PC-3 (cell line): ENCODE results near the gene ZNF236. TPM values are rescaled to one million over a fixed set of nuclear protein-coding genes. Genes with fewer than 3 reads are reported as not detected.

Experiments
- ATAC-seq: fragments of 200-7000 bp; cut with Tn5 transposase; 2 replicates; pipeline ENCODE4 v1.9.1; 2020; ENCODE audit warnings: mild to moderate bottlenecking, moderate library complexity
- BruUV-seq: library from RNA; stranded (reverse); fragments of 400-500 nt; replicated peaks from 2 replicates; lab custom pipeline; 2021; lab: Mats Ljungman, UMichigan
- CTCF ChIA-PET: fragments of 300-600 bp; sonication (Branson Sonifier 250); formaldehyde crosslinking; loops from one replicate; lab custom pipeline; 2022; ENCODE audit warnings: antibody characterized with exemption; lab: Charles Lee
- POLR2A ChIA-PET: fragments of 300-600 bp; sonication (Branson Sonifier 250); formaldehyde crosslinking; loops from one replicate; lab custom pipeline; 2022; ENCODE audit warnings: antibody characterized with exemption; ENCODE audit not compliant: unreplicated experiment; lab: Charles Lee
- DNase-seq: peaks from one replicate; pipeline ENCODE4 v3.0.0-alpha.2; 2015
- H2AFZ ChIP-seq: fragments of 300-600 bp; sonication (generic); 2 replicates; pipeline ENCODE4 v1.6.0; 2016; ENCODE audit warnings: antibody characterized with exemption, low read length
- H3F3A ChIP-seq: fragments of 300-600 bp; sonication (generic); one replicate; pipeline ENCODE4 v1.6.0; 2017; ENCODE audit warnings: antibody characterized with exemption, low read length, control low read depth, mild to moderate bottlenecking; ENCODE audit not compliant: unreplicated experiment
- H3K27ac ChIP-seq: fragments of 300-600 bp; sonication (generic); 2 replicates; pipeline ENCODE4 v1.5.1; 2016; ENCODE audit warnings: mild to moderate bottlenecking, low read length
- H3K27me3 ChIP-seq: fragments of 300-600 bp; sonication (generic); 2 replicates; pipeline ENCODE4 v1.6.1; 2016; ENCODE audit warnings: low read length, mixed read lengths
- H3K36me3 ChIP-seq: fragments of 300-600 bp; sonication (generic); 2 replicates; pipeline ENCODE4 v1.6.1; 2016; ENCODE audit warnings: low read depth, mixed run types, low read length, mixed read lengths
- H3K4me1 ChIP-seq: fragments of 300-600 bp; sonication (generic); 2 replicates; pipeline ENCODE4 v1.5.1; 2016; ENCODE audit warnings: low read length; ENCODE audit not compliant: insufficient read depth
- H3K4me2 ChIP-seq: fragments of 300-600 bp; sonication (generic); 2 replicates; pipeline ENCODE4 v1.6.0; 2016; ENCODE audit warnings: low read length
- H3K4me3 ChIP-seq: fragments of 300-600 bp; sonication (generic); 2 replicates; pipeline ENCODE4 v1.5.1; 2016; ENCODE audit warnings: mild to moderate bottlenecking, low read length, mixed read lengths
- H3K79me2 ChIP-seq: fragments of 300-600 bp; sonication (generic); 2 replicates; pipeline ENCODE4 v1.6.1; 2017; ENCODE audit warnings: low read length, mixed read lengths
- H3K9ac ChIP-seq: fragments of 300-600 bp; sonication (generic); 2 replicates; pipeline ENCODE4 v1.6.0; 2016; ENCODE audit warnings: mild to moderate bottlenecking, low read length
- H3K9me2 ChIP-seq: fragments of 300-600 bp; sonication (generic); replicated peaks from 2 replicates; pipeline ENCODE4 v1.6.1; 2016; ENCODE audit warnings: mixed run types, low read length, mixed read lengths
- H3K9me3 ChIP-seq: fragments of 300-600 bp; sonication (generic); 2 replicates; pipeline ENCODE4 v1.6.1; 2016; ENCODE audit warnings: low read length, mixed read lengths
- H4K20me1 ChIP-seq: fragments of 300-600 bp; sonication (generic); 2 replicates; pipeline ENCODE4 v1.6.1; 2016; ENCODE audit warnings: low read length, mixed read lengths
- EZH2 ChIP-seq: fragments of 300-600 bp; sonication (generic); IDR thresholded peaks from one replicate; pipeline ENCODE4 v1.6.1; 2017; ENCODE audit warnings: antibody characterized with exemption, mild to moderate bottlenecking, low read length; ENCODE audit not compliant: unreplicated experiment
- EZH2phosphoT487 ChIP-seq: fragments of 300-600 bp; sonication (generic); IDR thresholded peaks from 2 replicates; pipeline ENCODE4 v1.6.1; 2018; ENCODE audit warnings: mild to moderate bottlenecking, antibody characterized with exemption, low read length, borderline replicate concordance
- intact Hi-C: fragments of 100-400 bp; cut with micrococcal nuclease; formaldehyde crosslinking; loops from 2 replicates; pipeline ENCODE4 v1.9.0; 2023
- total RNA-seq: library from RNA; depleted of rRNA; stranded (reverse); fragments of >200 nt; gene quantifications from 2 replicates; pipeline ENCODE4 v1.2.3, GENCODE V29; 2014
- TF ChIP-seq, protein P1 (sequence below): fragments of 300-600 bp; sonication (generic); conservative IDR thresholded peaks from 2 replicates; pipeline ENCODE4 v1.5.1; 2017; ENCODE audit warnings: antibody characterized with exemption, low read depth, mild to moderate bottlenecking, low read length

Gene ZNF236
- total RNA-seq, 1 experiment from 2014 or later = 7.7 TPM

- DNase-seq (no peak), ATAC-seq (no peak)
- no peaks in the 10 kb centered on the region for H4K20me1 ChIP-seq
- H3K36me3 ChIP-seq = peaks cover 3% of the 10 kb centered on the region; the same call in 1 of the 2 replicates
- no peak overlapping the region for H3K27ac ChIP-seq
- ChIA-PET CTCF (no interaction called here), POLR2A (no interaction called here)
- no peaks in the 10 kb centered on the region for H3F3A ChIP-seq
- no peaks in the 10 kb centered on the region for H3K79me2 ChIP-seq
- no peaks in the 10 kb centered on the region for H3K27me3 ChIP-seq
- H3K4me3 ChIP-seq = no peak overlapping the region
- no peaks in the 10 kb centered on the region for H3K9me2 ChIP-seq
- intact Hi-C loops = no loop called here
- H2AFZ ChIP-seq = no peak overlapping the region
- H3K4me1 ChIP-seq = no peaks in the 10 kb centered on the region
- no peak for TF ChIP-seq EZH2phosphoT487
- no peak for TF ChIP-seq EZH2
- TF ChIP-seq, protein P1, sequence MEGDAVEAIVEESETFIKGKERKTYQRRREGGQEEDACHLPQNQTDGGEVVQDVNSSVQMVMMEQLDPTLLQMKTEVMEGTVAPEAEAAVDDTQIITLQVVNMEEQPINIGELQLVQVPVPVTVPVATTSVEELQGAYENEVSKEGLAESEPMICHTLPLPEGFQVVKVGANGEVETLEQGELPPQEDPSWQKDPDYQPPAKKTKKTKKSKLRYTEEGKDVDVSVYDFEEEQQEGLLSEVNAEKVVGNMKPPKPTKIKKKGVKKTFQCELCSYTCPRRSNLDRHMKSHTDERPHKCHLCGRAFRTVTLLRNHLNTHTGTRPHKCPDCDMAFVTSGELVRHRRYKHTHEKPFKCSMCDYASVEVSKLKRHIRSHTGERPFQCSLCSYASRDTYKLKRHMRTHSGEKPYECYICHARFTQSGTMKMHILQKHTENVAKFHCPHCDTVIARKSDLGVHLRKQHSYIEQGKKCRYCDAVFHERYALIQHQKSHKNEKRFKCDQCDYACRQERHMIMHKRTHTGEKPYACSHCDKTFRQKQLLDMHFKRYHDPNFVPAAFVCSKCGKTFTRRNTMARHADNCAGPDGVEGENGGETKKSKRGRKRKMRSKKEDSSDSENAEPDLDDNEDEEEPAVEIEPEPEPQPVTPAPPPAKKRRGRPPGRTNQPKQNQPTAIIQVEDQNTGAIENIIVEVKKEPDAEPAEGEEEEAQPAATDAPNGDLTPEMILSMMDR = no peak
- H3K4me2 ChIP-seq = no peak overlapping the region
- no TSS peak for BruUV-seq
- H3K9ac ChIP-seq = no peak overlapping the region
- no peaks in the 10 kb centered on the region for H3K9me3 ChIP-seq
Observed at GRCh38 chr18:77019641-77020040, 197.3 kb downstream of the ZNF236 start.
